Progenitor cell of endocrine pancreas (in vitro differentiated cells): Measurements from ENCODE around the gene CACNG1. TPM values are rescaled to one million over a fixed set of nuclear protein-coding genes. Genes with fewer than 3 reads are reported as not detected.

ENCODE experiments used
- DNase-seq: peaks from one replicate; pipeline ENCODE4 v3.0.0; 2021; ENCODE audit warnings: low spot score; ENCODE audit not compliant: unreplicated experiment
- H3K27ac Mint-ChIP-seq: 2 replicates; pipeline ENCODE4 v1.8.0; 2021; ENCODE audit warnings: mild to moderate bottlenecking, moderate library complexity, mixed read lengths
- H3K27me3 Mint-ChIP-seq: 2 replicates; pipeline ENCODE4 v1.8.0; 2021; ENCODE audit warnings: mixed read lengths
- H3K36me3 Mint-ChIP-seq: 2 replicates; pipeline ENCODE4 v1.8.0; 2022; ENCODE audit warnings: mixed read lengths; ENCODE audit not compliant: insufficient read depth
- H3K4me1 Mint-ChIP-seq: 2 replicates; pipeline ENCODE4 v1.8.0; 2021; ENCODE audit warnings: low read depth, mixed read lengths
- H3K4me3 Mint-ChIP-seq: 2 replicates; pipeline ENCODE4 v1.8.0; 2021; ENCODE audit warnings: low read depth, mild to moderate bottlenecking, moderate library complexity, mixed read lengths
- H3K9me3 Mint-ChIP-seq: 2 replicates; pipeline ENCODE4 v1.8.0; 2021; ENCODE audit warnings: low read depth, mixed read lengths
- CTCF ChIP-seq: fragments of 200-600 bp; sonication (generic); IDR thresholded peaks from one replicate; pipeline ENCODE4 v1.5.0; 2021; ENCODE audit warnings: antibody characterized with exemption, mild to moderate bottlenecking; ENCODE audit not compliant: unreplicated experiment
- total RNA-seq: library from RNA; stranded (reverse); gene quantifications from 2 replicates; pipeline ENCODE4 v1.2.1, GENCODE V29; 2021

The CACNG1 gene
- total RNA-seq, 1 donor from 2014 or later: 0.22 TPM

- Mint-ChIP-seq H3K27me3 (peaks cover 5% of the 10 kb centered on the region), H3K36me3 (peaks cover 2% of the 10 kb centered on the region), H3K27ac (no peak overlapping the region), H3K4me3 (no peak overlapping the region), H3K9me3 (no peaks in the 10 kb centered on the region), H3K4me1 (peaks cover 5% of the 10 kb centered on the region)
- TF ChIP-seq CTCF: no peak
- no peak for DNase-seq
Measured at GRCh38 chr17:67055041-67055443, 10.7 kb downstream of the CACNG1 start.

GRCh38 chr17:67055811-67056745 lies 11.7 kb downstream of the CACNG1 start:
- Mint-ChIP-seq H3K4me1 (peaks cover 5% of the 10 kb centered on the region), H3K36me3 (peaks cover 6% of the 10 kb centered on the region), H3K27ac (peak overlapping the region; percentile 73), H3K27me3 (peaks cover 5% of the 10 kb centered on the region), H3K4me3 (no peak overlapping the region), H3K9me3 (peaks cover 5% of the 10 kb centered on the region)
- no peak for DNase-seq
- TF ChIP-seq CTCF: no peak

- Mint-ChIP-seq H3K4me3 (no peak overlapping the region), H3K9me3 (peaks cover 5% of the 10 kb centered on the region), H3K4me1 (peaks cover 5% of the 10 kb centered on the region), H3K27ac (peak overlapping the region; percentile 73), H3K36me3 (peaks cover 6% of the 10 kb centered on the region), H3K27me3 (peaks cover 5% of the 10 kb centered on the region)
- DNase-seq: no peak
- no peak for TF ChIP-seq CTCF
Measured at GRCh38 chr17:67056746-67057490, 12.6 kb downstream of the CACNG1 start.

GRCh38 chr17:67058036-67058435 lies 13.7 kb downstream of the CACNG1 start:
- H3K27ac Mint-ChIP-seq: no peak overlapping the region
- peaks cover 5% of the 10 kb centered on the region for H3K9me3 Mint-ChIP-seq
- no peak for DNase-seq
- H3K4me3 Mint-ChIP-seq: no peak overlapping the region
- H3K4me1 Mint-ChIP-seq: peaks cover 5% of the 10 kb centered on the region
- H3K36me3 Mint-ChIP-seq: peaks cover 6% of the 10 kb centered on the region
- no peak for TF ChIP-seq CTCF
- H3K27me3 Mint-ChIP-seq: peaks cover 5% of the 10 kb centered on the region

- DNase-seq: no peak
- H3K27me3 Mint-ChIP-seq: peaks cover 5% of the 10 kb centered on the region
- no peak for TF ChIP-seq CTCF
- H3K4me1 Mint-ChIP-seq: peaks cover 5% of the 10 kb centered on the region
- H3K4me3 Mint-ChIP-seq: no peak overlapping the region
- peaks cover 5% of the 10 kb centered on the region for H3K9me3 Mint-ChIP-seq
- H3K36me3 Mint-ChIP-seq: peaks cover 6% of the 10 kb centered on the region
- no peak overlapping the region for H3K27ac Mint-ChIP-seq
Measured at GRCh38 chr17:67059372-67059771, 15.0 kb downstream of the CACNG1 start.
